ENCODE measurements around the gene ETHE1.

GRCh38 chr19:43522929-43523328, 4.1 kb downstream of the ETHE1 start:
- TF ChIP-seq CTCF (IDR thresholded peaks at IDR 0.05) (no peak), HDAC2 (IDR thresholded peaks at IDR 0.05) (no peak), BHLHE40 (IDR thresholded peaks at IDR 0.05; ENCODE audit: low read depth, low read length) (no peak), RAD21 (conservative IDR thresholded peaks at IDR 0.05 in 1 of 2, IDR thresholded peaks at IDR 0.05 in 1 of 2) (no peak), MYC (IDR thresholded peaks at IDR 0.05; ENCODE audit: borderline replicate concordance, low read length) (no peak)
